ENCODE measurements around the gene KMT2A.

Gene KMT2A

GRCh38 chr11:118544647-118545010, 108.3 kb downstream of the KMT2A start:
- no peaks in the 10 kb centered on the region for H3K9me3 ChIP-seq (ENCODE audit: insufficient read depth, low read length, severe bottlenecking)
- no peak overlapping the region for H3K27ac ChIP-seq (ENCODE audit: low read length)
- DNase-seq (no peak), ATAC-seq (ENCODE audit: insufficient read depth, low read depth) (no peak)
- H3K4me2 ChIP-seq (ENCODE audit: insufficient read depth, low read length) = no peak overlapping the region
- no peak overlapping the region for H2AFZ ChIP-seq (ENCODE audit: low read depth, low read length)
- H3K4me1 ChIP-seq (ENCODE audit: insufficient read depth, low read length) = no peaks in the 10 kb centered on the region
- TF ChIP-seq EZH2 (IDR thresholded peaks at IDR 0.05; ENCODE audit: borderline replicate concordance, low read depth, low read length, severe bottlenecking) (no peak), CTCF (IDR thresholded peaks at IDR 0.05; ENCODE audit: borderline replicate concordance, extremely low read depth, low read length, poor library complexity, severe bottlenecking) (no peak)
- no peaks in the 10 kb centered on the region for H3K27me3 ChIP-seq (ENCODE audit: insufficient read depth, low read length, poor library complexity)
- no peak overlapping the region for H3K4me3 ChIP-seq (ENCODE audit: low read depth in 1 of 2, low read length in 2 of 2)
- no peak overlapping the region for H3K9ac ChIP-seq (ENCODE audit: low read depth, low read length)
- H4K20me1 ChIP-seq (ENCODE audit: insufficient read depth, low read length) = no peaks in the 10 kb centered on the region
- H3K36me3 ChIP-seq (ENCODE audit: insufficient read depth, low read length) = peaks cover 8% of the 10 kb centered on the region; the same call in 1 of the 2 replicates
- H3K79me2 ChIP-seq (ENCODE audit: insufficient read depth, low read length) = no peaks in the 10 kb centered on the region

DNA sequence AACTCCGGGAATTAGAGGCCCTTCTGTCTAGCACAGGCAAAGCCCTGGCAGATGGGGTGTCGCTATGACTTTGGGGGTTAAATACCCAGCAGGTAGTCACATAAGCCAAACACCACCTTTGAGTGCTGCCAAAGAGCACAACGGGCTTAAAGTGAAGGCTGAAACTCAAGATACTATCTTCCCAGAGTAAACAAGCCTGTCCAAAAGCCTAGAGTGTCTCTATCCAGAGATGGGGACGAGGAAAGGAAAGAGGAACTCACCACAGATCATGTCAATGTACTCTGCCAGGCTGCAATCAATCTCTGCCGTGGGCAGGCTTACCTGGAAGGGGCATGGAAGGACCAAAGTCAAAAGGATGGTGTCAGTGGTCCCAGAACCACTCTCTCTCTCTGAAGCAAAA, 109.2 kb downstream of the KMT2A start:
- no peaks in the 10 kb centered on the region for H3K79me2 ChIP-seq (ENCODE audit: insufficient read depth, low read length)
- no peak overlapping the region for H3K4me3 ChIP-seq (ENCODE audit: low read depth in 1 of 2, low read length in 2 of 2)
- no peaks in the 10 kb centered on the region for H3K27me3 ChIP-seq (ENCODE audit: insufficient read depth, low read length, poor library complexity)
- no peak overlapping the region for H3K9ac ChIP-seq (ENCODE audit: low read depth, low read length)
- TF ChIP-seq CTCF (IDR thresholded peaks at IDR 0.05; ENCODE audit: borderline replicate concordance, extremely low read depth, low read length, poor library complexity, severe bottlenecking) (no peak), EZH2 (IDR thresholded peaks at IDR 0.05; ENCODE audit: borderline replicate concordance, low read depth, low read length, severe bottlenecking) (no peak)
- no peaks in the 10 kb centered on the region for H3K4me1 ChIP-seq (ENCODE audit: insufficient read depth, low read length)
- no peak overlapping the region for H3K27ac ChIP-seq (ENCODE audit: low read length)
- no peak overlapping the region for H3K4me2 ChIP-seq (ENCODE audit: insufficient read depth, low read length)
- H4K20me1 ChIP-seq (ENCODE audit: insufficient read depth, low read length) = no peaks in the 10 kb centered on the region
- no peaks in the 10 kb centered on the region for H3K9me3 ChIP-seq (ENCODE audit: insufficient read depth, low read length, severe bottlenecking)
- no peak for DNase-seq
- no peak for ATAC-seq (ENCODE audit: insufficient read depth, low read depth)
- peaks cover 8% of the 10 kb centered on the region; the same call in 1 of the 2 replicates for H3K36me3 ChIP-seq (ENCODE audit: insufficient read depth, low read length)
- no peak overlapping the region for H2AFZ ChIP-seq (ENCODE audit: low read depth, low read length)

- Histone ChIP-seq H3K27me3 (ENCODE audit: insufficient read depth, low read length, poor library complexity) (no peaks in the 10 kb centered on the region), H3K79me2 (ENCODE audit: insufficient read depth, low read length) (no peaks in the 10 kb centered on the region), H3K4me1 (ENCODE audit: insufficient read depth, low read length) (no peaks in the 10 kb centered on the region), H3K4me2 (ENCODE audit: insufficient read depth, low read length) (no peak overlapping the region), H3K9me3 (ENCODE audit: insufficient read depth, low read length, severe bottlenecking) (no peaks in the 10 kb centered on the region), H2AFZ (ENCODE audit: low read depth, low read length) (no peak overlapping the region), H3K4me3 (ENCODE audit: low read depth in 1 of 2, low read length in 2 of 2) (no peak overlapping the region), H3K36me3 (ENCODE audit: insufficient read depth, low read length) (peaks cover 18% of the 10 kb centered on the region), H4K20me1 (ENCODE audit: insufficient read depth, low read length) (no peaks in the 10 kb centered on the region), H3K9ac (ENCODE audit: low read depth, low read length) (no peak overlapping the region), H3K27ac (ENCODE audit: low read length) (no peak overlapping the region)
- DNase-seq (no peak), ATAC-seq (ENCODE audit: insufficient read depth, low read depth) (no peak)
- TF ChIP-seq EZH2 (IDR thresholded peaks at IDR 0.05; ENCODE audit: borderline replicate concordance, low read depth, low read length, severe bottlenecking) (no peak), CTCF (IDR thresholded peaks at IDR 0.05; ENCODE audit: borderline replicate concordance, extremely low read depth, low read length, poor library complexity, severe bottlenecking) (no peak)
Observed at GRCh38 chr11:118547132-118547531, 110.8 kb downstream of the KMT2A start.

- Histone ChIP-seq H2AFZ (ENCODE audit: low read depth, low read length) (no peak overlapping the region), H3K9me3 (ENCODE audit: insufficient read depth, low read length, severe bottlenecking) (no peaks in the 10 kb centered on the region), H3K27ac (ENCODE audit: low read length) (no peak overlapping the region), H3K36me3 (ENCODE audit: insufficient read depth, low read length) (peaks cover 32% of the 10 kb centered on the region), H3K4me2 (ENCODE audit: insufficient read depth, low read length) (no peak overlapping the region), H3K9ac (ENCODE audit: low read depth, low read length) (no peak overlapping the region), H3K4me3 (ENCODE audit: low read depth in 1 of 2, low read length in 2 of 2) (no peak overlapping the region), H3K4me1 (ENCODE audit: insufficient read depth, low read length) (no peaks in the 10 kb centered on the region), H4K20me1 (ENCODE audit: insufficient read depth, low read length) (no peaks in the 10 kb centered on the region), H3K27me3 (ENCODE audit: insufficient read depth, low read length, poor library complexity) (no peaks in the 10 kb centered on the region), H3K79me2 (ENCODE audit: insufficient read depth, low read length) (no peaks in the 10 kb centered on the region)
- ATAC-seq (ENCODE audit: insufficient read depth, low read depth) (no peak), DNase-seq (no peak)
- TF ChIP-seq EZH2 (IDR thresholded peaks at IDR 0.05; ENCODE audit: borderline replicate concordance, low read depth, low read length, severe bottlenecking) (no peak), CTCF (IDR thresholded peaks at IDR 0.05; ENCODE audit: borderline replicate concordance, extremely low read depth, low read length, poor library complexity, severe bottlenecking) (no peak)
Observed at GRCh38 chr11:118552341-118552740, 116.0 kb downstream of the KMT2A start.

Data from DND-41 (cell line).